Measurements from ENCODE around the gene EDNRB. TPM values are rescaled to one million over a fixed set of nuclear protein-coding genes. Genes with fewer than 3 reads are reported as not detected.
"Not testable (repeated sequence)": the region's sequence is repeated elsewhere in the genome, so short reads cannot be mapped to it uniquely, and the experiment has no call there.

The EDNRB gene
- total RNA-seq, 1 donor from 2014 or later = not detected

DNA sequence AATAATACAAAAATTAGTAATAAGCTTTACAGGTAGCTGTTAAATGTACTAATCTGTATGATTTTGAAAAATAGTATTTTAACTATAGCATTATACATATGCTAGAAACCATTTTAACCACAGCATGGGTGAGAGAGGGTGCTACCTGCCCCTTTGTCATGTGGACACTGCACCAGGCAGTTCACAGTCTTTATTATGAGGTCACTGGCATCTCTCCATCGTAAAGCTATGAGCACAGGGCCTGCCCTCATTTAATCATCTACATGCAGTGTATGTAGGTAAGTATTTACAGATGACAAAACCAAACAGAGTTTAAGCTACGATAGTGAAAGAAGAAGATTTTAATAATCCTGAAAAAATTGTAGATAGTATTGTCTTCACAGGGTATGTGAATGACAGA, 21.7 kb downstream of the EDNRB start:
- intact Hi-C loops (cut with micrococcal nuclease) = no loop called here

- intact Hi-C loops (cut with micrococcal nuclease) = no loop called here
Observed at GRCh38 chr13:77896536-77896935, 22.1 kb downstream of the EDNRB start.

- intact Hi-C loops (cut with micrococcal nuclease) = no loop called here
Observed at GRCh38 chr13:77894743-77895142, 23.9 kb downstream of the EDNRB start.

DNA sequence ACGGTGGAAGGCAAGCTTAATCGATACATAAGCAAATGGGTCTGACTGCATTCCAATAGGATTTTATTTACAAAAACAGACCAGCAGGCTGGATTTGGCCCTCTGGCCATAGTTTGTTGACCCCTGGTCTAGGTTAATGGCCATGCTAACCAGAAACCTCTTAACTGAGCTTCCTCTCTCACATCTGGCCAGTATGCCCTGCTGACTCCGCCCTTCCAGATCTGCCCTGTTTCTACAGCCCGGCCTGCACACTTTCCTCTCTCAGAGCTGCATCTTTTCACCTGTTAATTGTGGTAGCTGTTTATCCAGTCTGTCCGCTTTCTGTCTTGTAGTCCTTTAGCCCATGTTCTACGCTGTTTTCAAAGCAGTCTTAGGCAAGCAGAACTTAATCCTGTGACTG, 25.6 kb downstream of the EDNRB start:
- intact Hi-C loops (cut with micrococcal nuclease) = no loop called here

GRCh38 chr13:77892491-77892890, 26.1 kb downstream of the EDNRB start:
- intact Hi-C loops (cut with micrococcal nuclease) = no loop called here

DNA sequence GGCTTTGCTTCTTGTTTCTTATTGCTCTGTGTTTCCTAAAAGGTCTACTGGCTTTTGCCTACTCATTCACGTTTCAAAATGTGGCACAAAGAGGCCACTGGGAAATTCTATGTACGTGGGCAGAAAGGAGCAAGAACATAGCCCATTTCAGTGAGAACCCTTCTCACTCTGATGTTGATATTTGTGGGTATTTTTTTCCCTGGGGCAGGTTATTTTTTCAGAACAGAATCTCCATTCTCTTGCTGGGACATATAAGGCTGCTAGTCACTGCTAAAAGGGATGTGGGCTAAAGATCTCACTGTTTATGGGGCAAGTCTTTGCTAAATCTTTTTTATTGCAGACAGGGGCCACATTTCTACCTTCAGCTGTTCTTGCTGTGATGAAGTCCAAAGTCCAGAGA, 27.1 kb downstream of the EDNRB start:
- intact Hi-C loops (cut with micrococcal nuclease) = no loop called here

DNA sequence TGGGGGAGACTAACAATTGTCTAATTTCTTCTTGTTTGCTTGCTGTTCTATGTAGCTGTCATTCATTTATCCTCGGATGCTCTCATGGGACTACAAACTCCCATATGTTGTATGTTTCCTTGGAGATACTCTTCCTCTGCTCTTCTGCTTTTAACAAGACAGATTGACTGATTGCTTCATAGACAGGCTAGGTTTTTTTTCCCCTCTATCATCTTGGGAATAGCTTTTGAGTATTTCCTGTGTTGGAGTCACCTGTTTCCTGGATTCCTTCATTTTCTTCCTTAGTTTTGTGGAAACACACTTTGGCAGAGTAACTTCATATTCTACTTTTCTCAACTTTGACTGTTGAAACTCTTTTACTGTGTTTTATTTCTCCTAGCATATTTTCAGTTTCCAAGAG, 27.6 kb downstream of the EDNRB start:
- intact Hi-C loops (cut with micrococcal nuclease) = no loop called here

DNA sequence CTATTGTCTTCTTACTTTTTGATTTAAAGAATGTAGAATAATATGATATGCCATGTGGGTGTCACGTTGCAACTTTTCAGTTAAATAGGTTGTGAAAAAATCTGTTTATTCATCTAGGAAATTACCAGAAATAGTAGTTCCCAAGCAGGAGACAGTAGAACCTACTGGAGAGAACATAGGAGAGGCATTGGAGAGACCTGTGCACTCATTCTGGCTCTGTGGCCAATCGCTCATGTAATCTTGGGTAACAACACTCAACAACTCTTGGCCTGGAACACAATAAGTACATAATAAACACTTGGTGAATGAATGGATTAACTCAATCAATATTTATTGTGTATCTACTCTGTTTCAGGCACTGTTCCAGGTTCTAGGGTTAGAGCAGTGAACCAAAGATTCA, 35.3 kb downstream of the EDNRB start:
- intact Hi-C loops (cut with micrococcal nuclease) = no loop called here

- intact Hi-C loops (cut with micrococcal nuclease) = no loop called here
Observed at GRCh38 chr13:77878190-77878589, 40.4 kb downstream of the EDNRB start.

GRCh38 chr13:77876176-77876575, 42.5 kb downstream of the EDNRB start:
- intact Hi-C loops (cut with micrococcal nuclease) = no loop called here

DNA sequence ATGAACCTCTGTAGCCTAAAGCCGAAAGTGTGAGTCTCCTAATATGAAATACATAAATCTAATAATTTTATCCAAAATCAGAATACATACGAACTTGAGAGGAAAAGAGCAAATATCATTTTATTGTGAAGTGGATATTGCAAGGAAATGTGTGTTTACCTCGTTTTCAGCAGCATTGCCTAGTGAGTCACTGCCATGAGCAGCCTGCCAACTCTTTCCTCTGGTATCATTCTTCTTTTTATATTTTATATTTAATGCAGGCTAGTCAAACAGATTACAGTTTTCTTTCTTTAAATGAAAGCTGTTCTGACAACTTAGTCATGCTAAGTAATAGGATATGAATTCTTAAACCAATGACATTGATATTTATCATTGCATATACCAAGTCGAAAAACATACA, 44.2 kb downstream of the EDNRB start:
- intact Hi-C loops (cut with micrococcal nuclease) = no loop called here

- intact Hi-C loops (cut with micrococcal nuclease) = no loop called here
Observed at GRCh38 chr13:77872995-77873394, 45.6 kb downstream of the EDNRB start.

GRCh38 chr13:77871596-77871995, 47.0 kb downstream of the EDNRB start:
- intact Hi-C loops (cut with micrococcal nuclease) = no loop called here

DNA sequence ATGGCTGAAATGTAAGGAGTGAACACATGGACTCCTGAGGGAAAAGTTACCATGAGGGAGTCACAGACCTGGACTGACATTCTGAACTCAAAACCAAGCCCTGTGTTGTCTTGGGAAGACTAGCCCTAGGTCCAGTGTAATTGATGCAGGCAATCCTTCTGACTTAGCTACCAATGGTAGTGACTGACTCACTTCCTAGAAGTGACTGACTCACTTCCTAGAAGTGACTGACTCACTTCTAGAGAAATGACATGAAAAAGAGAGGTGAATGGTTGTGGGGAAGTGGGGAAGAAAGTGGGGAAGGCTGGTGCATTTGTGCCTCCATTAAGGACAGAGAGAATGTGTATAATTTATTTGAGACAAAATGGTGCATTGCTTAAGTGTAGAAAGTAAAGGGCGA, 49.9 kb downstream of the EDNRB start:
- intact Hi-C loops (cut with micrococcal nuclease) = no loop called here

DNA sequence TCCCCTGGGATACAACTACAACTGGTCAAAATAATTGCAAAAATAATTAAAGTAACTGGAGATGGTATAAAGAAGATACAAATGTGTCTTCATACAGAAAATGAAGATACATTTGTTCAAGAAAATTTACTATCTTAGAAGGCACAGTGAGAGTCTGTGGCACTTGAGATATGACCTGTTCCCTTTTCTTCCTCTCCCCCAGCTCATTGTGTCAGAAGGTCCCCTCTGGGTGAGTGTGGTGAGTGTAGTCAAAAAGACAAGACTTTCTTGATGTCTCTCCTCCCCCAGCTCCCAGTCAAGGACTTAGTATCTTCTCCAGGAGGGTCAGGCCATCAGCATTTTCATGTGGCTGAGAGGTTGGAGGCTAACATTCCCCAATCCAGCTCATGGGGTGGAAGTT, 51.7 kb downstream of the EDNRB start:
- intact Hi-C loops (cut with micrococcal nuclease) = no loop called here

GRCh38 chr13:77865622-77866021, 53.0 kb downstream of the EDNRB start:
- intact Hi-C loops (cut with micrococcal nuclease) = no loop called here

DNA sequence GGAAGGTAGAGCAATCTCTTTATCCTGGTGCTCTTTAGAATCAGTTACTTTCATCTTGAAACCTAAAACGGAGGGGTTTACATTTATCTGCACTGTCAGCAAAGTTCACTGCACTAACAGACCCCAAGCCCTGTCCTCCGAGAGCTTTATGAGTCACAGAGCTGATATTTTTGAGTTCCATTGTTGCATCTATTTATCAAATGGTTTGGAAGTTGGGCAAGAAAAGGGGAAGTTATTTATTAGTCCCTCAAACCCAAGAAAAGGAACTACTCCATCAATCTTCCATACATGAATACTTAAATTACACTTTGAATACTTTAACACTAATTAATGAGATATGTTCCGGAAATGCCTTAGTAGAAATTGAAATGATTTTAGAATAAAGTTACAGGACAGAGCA, 55.5 kb downstream of the EDNRB start:
- intact Hi-C loops (cut with micrococcal nuclease) = no loop called here

- intact Hi-C loops (cut with micrococcal nuclease) = no loop called here
Observed at GRCh38 chr13:77861741-77862140, 56.9 kb downstream of the EDNRB start.

DNA sequence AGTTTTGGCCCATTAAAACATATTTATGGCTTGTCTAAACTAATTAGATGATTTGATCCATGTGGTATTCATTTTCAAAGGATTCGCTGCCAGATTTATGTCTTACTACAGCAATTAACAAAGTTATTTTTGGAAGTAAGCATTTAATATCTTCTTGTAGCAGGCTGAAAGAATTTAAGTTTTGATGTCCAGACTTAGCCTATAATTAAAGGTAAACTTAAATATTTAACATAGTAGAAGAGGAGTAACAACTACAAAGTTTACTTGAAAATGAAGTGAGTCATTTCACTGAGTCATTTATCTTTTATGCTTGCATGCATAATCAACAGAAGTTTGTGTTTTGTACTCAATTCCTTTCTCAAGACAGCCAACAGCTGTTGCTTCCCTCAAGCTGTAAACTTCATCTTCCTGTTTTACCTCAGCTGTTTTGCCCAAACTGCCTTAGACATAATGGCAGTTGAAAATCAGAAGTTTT, 58.1 kb downstream of the EDNRB start:
- intact Hi-C loops (cut with micrococcal nuclease) = no loop called here

DNA sequence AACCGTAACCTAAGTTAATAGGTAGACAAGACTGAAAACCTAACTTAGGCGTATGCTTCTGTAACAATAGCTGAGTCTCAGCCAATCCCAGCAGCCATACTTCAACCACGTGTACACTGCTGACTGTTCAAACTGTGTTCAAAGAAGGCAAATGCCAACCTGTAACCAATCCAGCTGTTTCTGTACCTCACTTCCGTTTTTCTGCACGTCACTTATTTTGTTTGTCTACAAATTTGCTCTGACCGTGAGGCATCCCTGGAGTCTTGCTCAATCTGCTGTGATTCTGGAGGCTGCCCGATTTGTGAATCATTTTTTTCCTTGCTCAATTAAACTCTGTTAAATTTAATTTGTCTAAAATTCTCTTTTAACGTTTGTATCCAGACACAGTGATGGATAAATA, 59.2 kb downstream of the EDNRB start:
- intact Hi-C loops (cut with micrococcal nuclease) = no loop called here

GRCh38 chr13:77857531-77858209, 61.0 kb downstream of the EDNRB start:
- intact Hi-C loops (cut with micrococcal nuclease) = no loop called here

DNA sequence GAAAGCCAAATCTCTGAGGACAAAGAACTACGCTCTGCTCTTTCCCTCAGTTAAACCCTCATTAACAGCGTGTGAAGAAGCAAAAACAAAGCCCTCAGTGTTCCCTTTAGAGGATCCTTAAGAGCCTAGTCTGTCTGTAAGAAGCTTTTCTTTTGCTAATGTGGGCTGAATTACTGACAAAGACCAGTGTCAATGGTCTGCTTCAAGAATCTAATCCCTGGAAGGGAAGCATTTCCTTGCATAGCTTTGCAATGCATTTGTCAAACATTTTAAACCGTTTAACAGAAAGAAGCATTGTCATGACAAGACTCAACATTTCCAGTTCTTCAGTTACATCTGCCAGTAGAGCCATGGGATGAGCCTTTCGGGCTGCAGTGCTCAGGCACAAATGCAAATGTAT, 64.9 kb downstream of the EDNRB start:
- intact Hi-C loops (cut with micrococcal nuclease) = no loop called here

- intact Hi-C loops (cut with micrococcal nuclease) = not testable (repeated sequence)
Observed at GRCh38 chr13:77848050-77848449, 70.6 kb downstream of the EDNRB start.

DNA sequence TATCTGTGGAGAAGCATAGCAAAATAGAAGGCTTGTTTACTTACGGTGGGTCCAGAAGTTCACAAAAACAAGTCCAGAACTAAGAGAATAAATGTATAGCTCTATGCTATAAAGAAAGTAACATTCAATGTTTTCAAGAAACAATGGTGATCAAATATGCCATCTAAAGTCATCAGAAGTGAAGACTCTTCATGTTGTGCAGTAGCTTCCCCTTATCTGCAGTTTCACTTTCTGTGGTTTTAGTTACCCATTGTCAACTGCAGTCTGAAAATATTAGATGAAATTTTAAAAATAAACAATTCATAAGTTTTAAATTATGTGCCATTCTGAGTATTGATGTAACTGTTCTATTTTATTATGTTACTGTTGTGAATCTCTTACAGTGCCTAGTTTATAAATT, 72.5 kb downstream of the EDNRB start:
- intact Hi-C loops (cut with micrococcal nuclease) = no loop called here

Data from T-helper 2 cell treated with Interferon-gamma antibody and Interleukin-4, amounts not matched to agents 100 ng/mL and 5 ng/mL, for 36 hours (primary cell).